Keratinocyte (primary cell): ENCODE data around the gene ZNF268. TPM values are rescaled to one million over a fixed set of nuclear protein-coding genes. Genes with fewer than 3 reads are reported as not detected.

Experiments used
- DNase-seq: peaks from one replicate; pipeline ENCODE4 v3.0.0-alpha.2; 2011; ENCODE audit warnings: low read depth, missing footprints, low spot score
- FAIRE-seq: peaks from 2 replicates; lab custom pipeline; 2011; peaks lifted over from hg19 to GRCh38; lab: Jason Lieb, UNC
- H2AFZ ChIP-seq: 2 replicates; pipeline ENCODE4 v1.6.0; 2012; ENCODE audit warnings: low read length, control low read depth, inconsistent platforms; ENCODE audit not compliant: control insufficient read depth
- H3K27ac ChIP-seq: 2 replicates; pipeline ENCODE4 v1.5.1; 2011; ENCODE audit warnings: low read length; ENCODE audit not compliant: control insufficient read depth, insufficient read depth
- H3K27me3 ChIP-seq: 3 replicates; pipeline ENCODE4 v1.6.0; 2011; ENCODE audit warnings: low read length; ENCODE audit not compliant: control insufficient read depth, insufficient read depth; ENCODE audit errors: extremely low read depth
- H3K36me3 ChIP-seq, 2 experiments: 2 replicates in 1 of 2; 3 replicates in 1 of 2; pipeline ENCODE4 v1.5.1; 2011; ENCODE audit warnings: low read length in 2 of 2, mild to moderate bottlenecking in 1 of 2; ENCODE audit not compliant: control insufficient read depth in 2 of 2, insufficient read depth in 2 of 2; ENCODE audit errors: extremely low read depth in 1 of 2
- H3K4me1 ChIP-seq: 3 replicates; pipeline ENCODE4 v1.5.1; 2011; ENCODE audit warnings: low read length; ENCODE audit not compliant: control insufficient read depth, insufficient read depth; ENCODE audit errors: extremely low read depth
- H3K4me2 ChIP-seq: 3 replicates; pipeline ENCODE4 v1.6.0; 2011; ENCODE audit warnings: low read depth, low read length; ENCODE audit not compliant: control insufficient read depth, insufficient read depth; ENCODE audit errors: extremely low read depth
- H3K4me3 ChIP-seq, 3 experiments: fragments of 200-600 bp in 1 of 3; sonication (generic) in 1 of 3; 2 replicates in 2 of 3; 3 replicates in 1 of 3; pipeline ENCODE4 v1.5.1; 2011 to 2016; ENCODE audit warnings: low read length in 3 of 3, mild to moderate bottlenecking in 3 of 3, control low read depth in 2 of 3, inconsistent platforms in 1 of 3, low read depth in 1 of 3, mixed read lengths in 1 of 3, mixed run types in 1 of 3, moderate library complexity in 1 of 3; ENCODE audit not compliant: control insufficient read depth in 2 of 3, insufficient read depth in 2 of 3; ENCODE audit errors: extremely low read depth in 1 of 3
- H3K79me2 ChIP-seq: 2 replicates; pipeline ENCODE4 v1.6.0; 2012; ENCODE audit warnings: low read length; ENCODE audit not compliant: control insufficient read depth, insufficient read depth
- H3K9ac ChIP-seq: 3 replicates; pipeline ENCODE4 v1.6.0; 2011; ENCODE audit warnings: low read length; ENCODE audit not compliant: control insufficient read depth, insufficient read depth; ENCODE audit errors: extremely low read depth
- H3K9me1 ChIP-seq: 3 replicates; pipeline ENCODE4 v1.6.0; 2011; ENCODE audit warnings: low read length; ENCODE audit not compliant: control insufficient read depth, insufficient read depth; ENCODE audit errors: extremely low read depth
- H3K9me3 ChIP-seq: 2 replicates; pipeline ENCODE4 v1.5.1; 2012; ENCODE audit warnings: low read depth, low read length; ENCODE audit not compliant: control insufficient read depth
- H4K20me1 ChIP-seq: 3 replicates; pipeline ENCODE4 v1.6.0; 2011; ENCODE audit warnings: low read length; ENCODE audit not compliant: control insufficient read depth, insufficient read depth; ENCODE audit errors: extremely low read depth
- EZH2 ChIP-seq: IDR thresholded peaks from one replicate; pipeline ENCODE4 v1.6.1; 2012; ENCODE audit warnings: inconsistent platforms, mild to moderate bottlenecking, low read length, moderate library complexity
- dilution Hi-C: fragments of 300-500 bp; cut with MboI; formaldehyde crosslinking; loops from one replicate; pipeline ENCODE4 v1.7.0; 2020; ENCODE audit warnings: low sequenced_read_pairs; ENCODE audit not compliant: extremely low pct_ligation_motif_present
- polyA plus RNA-seq, 5 experiments: library from polyadenylated mRNA; depleted of rRNA in 3 of 5; stranded (reverse) in 3 of 5; stranded (forward) in 1 of 5; unstranded in 1 of 5; fragments of >200 nt; gene quantifications; 1 replicate in 1 of 5; 2 replicates in 3 of 5; 3 replicates in 1 of 5; pipeline versions ENCODE4 v1.2.1 to v1.2.3, GENCODE V29; 2011 to 2012; ENCODE audit warnings: missing spikeins in 2 of 5, low read depth in 1 of 5, low replicate concordance in 1 of 5
- TF ChIP-seq, protein P1 (sequence below), 3 experiments: IDR thresholded peaks in 1 of 3; conservative IDR thresholded peaks in 1 of 3; optimal IDR thresholded peaks in 1 of 3; 2 replicates in 2 of 3; 3 replicates in 1 of 3; pipeline versions ENCODE3 to v1.5.1; 2011; ENCODE audit warnings: low read length in 3 of 3, mild to moderate bottlenecking in 3 of 3, moderate library complexity in 2 of 3, control low read depth in 1 of 3, inconsistent platforms in 1 of 3; ENCODE audit not compliant: insufficient read depth in 2 of 3; ENCODE audit errors: extremely low read depth in 1 of 3

Gene ZNF268
- polyA plus RNA-seq, 1 donor (not counting 4 experiments of a cell fraction or from before 2014, with no cell fraction given) = 9.4 TPM

DNA sequence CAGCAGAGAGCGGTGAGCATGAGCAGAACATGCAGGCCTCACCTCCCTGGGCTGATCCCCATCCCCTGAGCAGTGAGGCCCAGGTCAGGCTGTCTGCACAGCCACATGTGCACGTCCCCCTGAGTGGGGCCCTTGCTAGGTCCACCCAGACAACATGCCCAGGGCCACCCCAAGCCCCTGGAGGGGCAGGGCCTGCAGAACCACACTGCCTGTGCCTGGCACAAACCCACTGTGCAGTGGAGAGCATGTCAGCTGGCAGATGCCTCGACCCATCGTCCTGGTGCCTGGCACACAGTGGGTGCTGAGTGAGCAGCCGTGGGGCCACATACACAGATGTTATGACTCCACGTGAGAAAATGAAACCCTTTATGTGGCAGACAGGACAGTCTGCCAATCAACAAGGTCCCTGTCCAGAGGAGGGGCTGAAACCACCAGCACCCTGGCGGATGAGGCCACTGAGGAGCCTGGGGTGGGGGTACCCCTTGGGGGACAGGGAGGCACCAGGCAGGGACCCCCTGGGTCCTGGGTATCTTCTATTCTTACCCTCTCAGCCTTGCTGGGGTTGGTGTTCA lies 46.1 kb downstream of the ZNF268 start:
- TF ChIP-seq, protein P1, sequence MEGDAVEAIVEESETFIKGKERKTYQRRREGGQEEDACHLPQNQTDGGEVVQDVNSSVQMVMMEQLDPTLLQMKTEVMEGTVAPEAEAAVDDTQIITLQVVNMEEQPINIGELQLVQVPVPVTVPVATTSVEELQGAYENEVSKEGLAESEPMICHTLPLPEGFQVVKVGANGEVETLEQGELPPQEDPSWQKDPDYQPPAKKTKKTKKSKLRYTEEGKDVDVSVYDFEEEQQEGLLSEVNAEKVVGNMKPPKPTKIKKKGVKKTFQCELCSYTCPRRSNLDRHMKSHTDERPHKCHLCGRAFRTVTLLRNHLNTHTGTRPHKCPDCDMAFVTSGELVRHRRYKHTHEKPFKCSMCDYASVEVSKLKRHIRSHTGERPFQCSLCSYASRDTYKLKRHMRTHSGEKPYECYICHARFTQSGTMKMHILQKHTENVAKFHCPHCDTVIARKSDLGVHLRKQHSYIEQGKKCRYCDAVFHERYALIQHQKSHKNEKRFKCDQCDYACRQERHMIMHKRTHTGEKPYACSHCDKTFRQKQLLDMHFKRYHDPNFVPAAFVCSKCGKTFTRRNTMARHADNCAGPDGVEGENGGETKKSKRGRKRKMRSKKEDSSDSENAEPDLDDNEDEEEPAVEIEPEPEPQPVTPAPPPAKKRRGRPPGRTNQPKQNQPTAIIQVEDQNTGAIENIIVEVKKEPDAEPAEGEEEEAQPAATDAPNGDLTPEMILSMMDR (optimal IDR thresholded peaks at IDR 0.05 in 1 of 3, IDR thresholded peaks at IDR 0.05 in 1 of 3, conservative IDR thresholded peaks at IDR 0.05 in 1 of 3; ENCODE audit: extremely low read depth in 1 of 3, insufficient read depth in 2 of 3, low read length in 3 of 3) = no peak
- no peak for TF ChIP-seq EZH2
- FAIRE-seq = no peak
- Histone ChIP-seq H3K9ac (no peak overlapping the region), H3K9me1 (no peaks in the 10 kb centered on the region), H2AFZ (no peak overlapping the region), H3K27me3 (no peaks in the 10 kb centered on the region), H4K20me1 (no peaks in the 10 kb centered on the region), H3K36me3 (no peaks in the 10 kb centered on the region), H3K79me2 (no peaks in the 10 kb centered on the region), H3K9me3 (peaks cover 21% of the 10 kb centered on the region), H3K4me1 (no peaks in the 10 kb centered on the region), H3K27ac (no peak overlapping the region), H3K4me3 (no peak overlapping the region), H3K4me2 (no peak overlapping the region)
- DNase-seq = no peak
- dilution Hi-C loops = no loop called here

DNA sequence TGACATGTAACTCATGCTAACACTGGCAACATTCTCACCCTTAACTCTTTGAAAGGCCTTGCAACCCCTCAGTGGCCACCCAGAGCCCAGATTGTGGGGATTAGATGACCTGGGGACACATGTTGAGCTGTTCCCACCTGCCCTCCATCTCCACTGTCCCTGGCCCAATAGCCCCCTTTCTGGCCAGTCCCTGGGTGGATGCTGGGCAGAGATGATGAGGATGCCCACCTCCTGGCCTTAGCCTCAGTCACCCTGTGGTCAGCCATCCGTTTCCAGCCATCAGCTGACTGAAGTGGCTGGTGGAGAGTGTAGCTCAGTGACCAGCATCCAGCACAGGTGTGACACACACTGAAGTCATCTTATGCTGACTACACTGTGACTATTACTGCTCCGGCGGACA lies 49.7 kb downstream of the ZNF268 start:
- FAIRE-seq (no peak), DNase-seq (no peak)
- no peak overlapping the region for H3K4me2 ChIP-seq
- no peaks in the 10 kb centered on the region for H3K4me1 ChIP-seq
- TF ChIP-seq, protein P1 (optimal IDR thresholded peaks at IDR 0.05 in 1 of 3, IDR thresholded peaks at IDR 0.05 in 1 of 3, conservative IDR thresholded peaks at IDR 0.05 in 1 of 3; ENCODE audit: extremely low read depth in 1 of 3, insufficient read depth in 2 of 3, low read length in 3 of 3) = no peak
- no peak for TF ChIP-seq EZH2
- dilution Hi-C loops = no loop called here
- H3K9ac ChIP-seq = no peak overlapping the region
- no peak overlapping the region for H3K4me3 ChIP-seq
- no peaks in the 10 kb centered on the region for H4K20me1 ChIP-seq
- H3K9me3 ChIP-seq = peaks cover 24% of the 10 kb centered on the region
- no peaks in the 10 kb centered on the region for H3K27me3 ChIP-seq
- no peaks in the 10 kb centered on the region for H3K36me3 ChIP-seq
- H2AFZ ChIP-seq = no peak overlapping the region
- no peaks in the 10 kb centered on the region for H3K9me1 ChIP-seq
- H3K27ac ChIP-seq = no peak overlapping the region
- H3K79me2 ChIP-seq = no peaks in the 10 kb centered on the region
